ENCODE data around the gene TMEM150C.

DNA sequence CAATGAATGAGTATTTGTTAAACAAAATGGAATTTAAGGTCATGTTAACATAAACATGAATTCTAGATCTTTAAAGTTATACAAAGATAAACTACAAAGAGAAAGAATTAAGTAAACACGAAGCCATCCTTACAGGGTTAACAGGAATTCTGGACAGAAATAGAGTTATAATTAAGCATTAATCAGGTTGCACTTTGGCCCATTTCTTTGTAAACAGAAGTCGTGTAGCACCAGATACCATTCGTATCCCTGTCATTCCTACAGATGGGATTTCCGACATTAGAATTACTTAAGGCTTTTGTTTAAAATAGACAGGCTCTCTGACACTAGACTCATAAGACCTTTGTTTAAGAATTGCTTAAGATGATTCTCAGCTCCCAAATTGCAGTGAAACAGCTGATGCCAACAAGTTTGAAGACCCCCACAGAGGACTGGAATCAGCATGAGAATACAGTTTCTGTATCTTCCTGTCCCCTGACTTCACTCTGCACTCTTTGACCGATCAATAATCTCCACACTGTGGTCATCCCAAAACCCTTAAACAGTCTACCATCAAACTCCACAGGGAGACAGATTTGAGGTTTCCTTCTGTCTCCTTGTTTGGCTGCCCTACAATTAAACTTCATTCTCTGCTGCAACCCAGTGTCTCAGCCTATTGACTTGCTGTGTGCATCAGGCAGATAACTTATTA is 22.3 kb upstream of the TMEM150C start:
- TF ChIP-seq, protein P1, sequence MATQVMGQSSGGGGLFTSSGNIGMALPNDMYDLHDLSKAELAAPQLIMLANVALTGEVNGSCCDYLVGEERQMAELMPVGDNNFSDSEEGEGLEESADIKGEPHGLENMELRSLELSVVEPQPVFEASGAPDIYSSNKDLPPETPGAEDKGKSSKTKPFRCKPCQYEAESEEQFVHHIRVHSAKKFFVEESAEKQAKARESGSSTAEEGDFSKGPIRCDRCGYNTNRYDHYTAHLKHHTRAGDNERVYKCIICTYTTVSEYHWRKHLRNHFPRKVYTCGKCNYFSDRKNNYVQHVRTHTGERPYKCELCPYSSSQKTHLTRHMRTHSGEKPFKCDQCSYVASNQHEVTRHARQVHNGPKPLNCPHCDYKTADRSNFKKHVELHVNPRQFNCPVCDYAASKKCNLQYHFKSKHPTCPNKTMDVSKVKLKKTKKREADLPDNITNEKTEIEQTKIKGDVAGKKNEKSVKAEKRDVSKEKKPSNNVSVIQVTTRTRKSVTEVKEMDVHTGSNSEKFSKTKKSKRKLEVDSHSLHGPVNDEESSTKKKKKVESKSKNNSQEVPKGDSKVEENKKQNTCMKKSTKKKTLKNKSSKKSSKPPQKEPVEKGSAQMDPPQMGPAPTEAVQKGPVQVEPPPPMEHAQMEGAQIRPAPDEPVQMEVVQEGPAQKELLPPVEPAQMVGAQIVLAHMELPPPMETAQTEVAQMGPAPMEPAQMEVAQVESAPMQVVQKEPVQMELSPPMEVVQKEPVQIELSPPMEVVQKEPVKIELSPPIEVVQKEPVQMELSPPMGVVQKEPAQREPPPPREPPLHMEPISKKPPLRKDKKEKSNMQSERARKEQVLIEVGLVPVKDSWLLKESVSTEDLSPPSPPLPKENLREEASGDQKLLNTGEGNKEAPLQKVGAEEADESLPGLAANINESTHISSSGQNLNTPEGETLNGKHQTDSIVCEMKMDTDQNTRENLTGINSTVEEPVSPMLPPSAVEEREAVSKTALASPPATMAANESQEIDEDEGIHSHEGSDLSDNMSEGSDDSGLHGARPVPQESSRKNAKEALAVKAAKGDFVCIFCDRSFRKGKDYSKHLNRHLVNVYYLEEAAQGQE (IDR thresholded peaks at IDR 0.05; ENCODE audit: insufficient read depth in 1 of 2, low read depth in 2 of 2, low read length in 1 of 2): no peak
- no peak for TF ChIP-seq CTCF (IDR thresholded peaks at IDR 0.05)
